H1 (cell line): ENCODE results near the gene ITGB5. TPM values are rescaled to one million over a fixed set of nuclear protein-coding genes. Genes with fewer than 3 reads are reported as not detected.
"Not testable (repeated sequence)": the region's sequence is repeated elsewhere in the genome, so short reads cannot be mapped to it uniquely, and the experiment has no call there.

Source experiments
- CTCF ChIA-PET: fragments of 300-600 bp; sonication (Branson Sonifier 250); formaldehyde crosslinking; loops from one replicate; lab custom pipeline; 2021; ENCODE audit not compliant: partially characterized antibody; lab: Charles Lee
- POLR2A ChIA-PET: fragments of 300-600 bp; sonication (Branson Sonifier 250); formaldehyde crosslinking; loops from one replicate; lab custom pipeline; 2021; ENCODE audit warnings: inconsistent platforms; ENCODE audit not compliant: partially characterized antibody; lab: Charles Lee
- DNase-seq, 2 experiments: peaks; one replicate each; pipeline versions ENCODE4 v3.0.0 to v3.0.0-alpha.2; 2010 to 2022; ENCODE audit warnings: low spot score in 2 of 2, low read depth in 1 of 2, mixed read lengths in 1 of 2
- FAIRE-seq: peaks from 2 replicates; lab custom pipeline; 2011; peaks lifted over from hg19 to GRCh38; lab: Jason Lieb, UNC
- H2AFZ ChIP-seq: 2 replicates; pipeline ENCODE4 v1.8.1; 2012; ENCODE audit warnings: low read length, inconsistent platforms
- H2AK5ac ChIP-seq: 2 replicates; pipeline ENCODE4 v1.6.1; 2013; ENCODE audit warnings: low read depth, low read length
- H2BK120ac ChIP-seq: replicated peaks from 2 replicates; pipeline ENCODE3; 2013; ENCODE audit warnings: low read depth, low read length, inconsistent platforms
- H2BK12ac ChIP-seq: 2 replicates; pipeline ENCODE4 v1.6.1; 2013; ENCODE audit warnings: low read depth, low read length
- H2BK15ac ChIP-seq: 2 replicates; pipeline ENCODE4 v1.6.1; 2013; ENCODE audit warnings: low read length
- H2BK20ac ChIP-seq: 2 replicates; pipeline ENCODE4 v1.6.1; 2013; ENCODE audit warnings: low read length
- H2BK5ac ChIP-seq: 2 replicates; pipeline ENCODE4 v1.6.1; 2013; ENCODE audit warnings: low read depth, low read length
- H3K14ac ChIP-seq: 2 replicates; pipeline ENCODE4 v1.6.1; 2013; ENCODE audit warnings: inconsistent platforms; ENCODE audit not compliant: insufficient read length
- H3K18ac ChIP-seq: 2 replicates; pipeline ENCODE4 v1.6.1; 2013; ENCODE audit warnings: low read length; ENCODE audit errors: extremely low read depth
- H3K23ac ChIP-seq: 2 replicates; pipeline ENCODE4 v1.6.1; 2013; ENCODE audit warnings: inconsistent platforms; ENCODE audit not compliant: insufficient read length
- H3K23me2 ChIP-seq: 2 replicates; pipeline ENCODE4 v1.6.1; 2013; ENCODE audit warnings: low read depth, low read length
- H3K27ac ChIP-seq: 2 replicates; pipeline ENCODE4 v1.6.1; 2011; ENCODE audit warnings: low read depth, low read length, inconsistent platforms
- H3K27me3 ChIP-seq, 4 experiments: replicated peaks in 1 of 4; 1 replicate in 1 of 4; 2 replicates in 3 of 4; pipeline versions ENCODE4 v1.6.1 to v1.8.1; 2011 to 2013; ENCODE audit warnings: low read length in 3 of 4, mild to moderate bottlenecking in 3 of 4, inconsistent platforms in 2 of 4, mixed read lengths in 2 of 4, moderate library complexity in 1 of 4; ENCODE audit not compliant: control insufficient read depth in 3 of 4, insufficient read depth in 3 of 4; ENCODE audit errors: extremely low read depth in 1 of 4
- H3K36me3 ChIP-seq, 4 experiments: 2 replicates each; pipeline versions ENCODE4 v1.6.1 to v1.8.1; 2011 to 2013; ENCODE audit warnings: mild to moderate bottlenecking in 4 of 4, low read length in 3 of 4, moderate library complexity in 2 of 4, control low read depth in 1 of 4, inconsistent platforms in 1 of 4; ENCODE audit not compliant: insufficient read depth in 4 of 4, control insufficient read depth in 2 of 4
- H3K4ac ChIP-seq: replicated peaks from 2 replicates; pipeline ENCODE3; 2013; ENCODE audit warnings: low read length, low read depth, mixed read lengths, inconsistent platforms; ENCODE audit not compliant: insufficient read length
- H3K4me1 ChIP-seq, 4 experiments: replicated peaks in 1 of 4; 1 replicate in 1 of 4; 2 replicates in 3 of 4; pipeline versions ENCODE4 v1.6.1 to v1.8.1; 2011 to 2013; ENCODE audit warnings: low read length in 3 of 4, inconsistent platforms in 2 of 4, mixed read lengths in 1 of 4; ENCODE audit not compliant: insufficient read depth in 4 of 4, control insufficient read depth in 3 of 4
- H3K4me2 ChIP-seq, 2 experiments: 2 replicates each; pipeline versions ENCODE4 v1.6.1 to v1.8.1; 2011 to 2013; ENCODE audit warnings: low read depth in 2 of 2, low read length in 2 of 2, control low read depth in 1 of 2, inconsistent platforms in 1 of 2, mild to moderate bottlenecking in 1 of 2; ENCODE audit not compliant: insufficient read depth in 1 of 2
- H3K4me3 ChIP-seq, 4 experiments: fragments of 200-600, 300-600 bp in 1 of 4; sonication (generic), shearing (Covaris generic), sonication (Bioruptor Twin) in 1 of 4; 2 replicates each; pipeline versions ENCODE4 v1.5.1 to v1.8.1; 2011 to 2016; ENCODE audit warnings: low read length in 4 of 4, low read depth in 3 of 4, control low read depth in 2 of 4, inconsistent platforms in 2 of 4, mild to moderate bottlenecking in 2 of 4, mixed read lengths in 1 of 4, moderate library complexity in 1 of 4; ENCODE audit not compliant: insufficient read depth in 2 of 4; ENCODE audit errors: extremely low read depth in 1 of 4
- H3K56ac ChIP-seq: replicated peaks from 2 replicates; pipeline ENCODE3; 2013; ENCODE audit warnings: low read depth, mild to moderate bottlenecking, mixed read lengths, low read length, inconsistent platforms; ENCODE audit not compliant: insufficient read length
- H3K79me1 ChIP-seq: 2 replicates; pipeline ENCODE4 v1.6.1; 2013; ENCODE audit warnings: low read depth, low read length, control low read depth
- H3K79me2 ChIP-seq, 2 experiments: 2 replicates each; pipeline versions ENCODE4 v1.6.1 to v1.8.1; 2012 to 2013; ENCODE audit warnings: low read length in 2 of 2, mild to moderate bottlenecking in 2 of 2, inconsistent platforms in 1 of 2; ENCODE audit not compliant: insufficient read depth in 2 of 2, control insufficient read depth in 1 of 2
- H3K9ac ChIP-seq, 4 experiments: replicated peaks in 1 of 4; 1 replicate in 1 of 4; 2 replicates in 3 of 4; pipeline versions ENCODE4 v1.6.1 to v1.8.1; 2011 to 2013; ENCODE audit warnings: low read depth in 3 of 4, low read length in 3 of 4, control low read depth in 2 of 4, mild to moderate bottlenecking in 2 of 4, moderate library complexity in 2 of 4, inconsistent platforms in 1 of 4; ENCODE audit errors: extremely low read depth in 1 of 4
- H3K9me3 ChIP-seq, 2 experiments: 2 replicates each; pipeline versions ENCODE4 v1.6.1 to v1.8.1; 2012 to 2013; ENCODE audit warnings: mild to moderate bottlenecking in 2 of 2, moderate library complexity in 2 of 2, control low read depth in 1 of 2, inconsistent platforms in 1 of 2, low read depth in 1 of 2, low read length in 1 of 2, mixed read lengths in 1 of 2; ENCODE audit not compliant: insufficient read depth in 2 of 2
- H4K20me1 ChIP-seq, 2 experiments: replicated peaks in 1 of 2; 2 replicates each; pipeline versions ENCODE3 to v1.8.1; 2011 to 2013; ENCODE audit warnings: inconsistent platforms in 2 of 2, low read length in 2 of 2, mild to moderate bottlenecking in 1 of 2; ENCODE audit not compliant: insufficient read depth in 2 of 2, control insufficient read depth in 1 of 2
- H4K5ac ChIP-seq: 2 replicates; pipeline ENCODE4 v1.6.1; 2013; ENCODE audit warnings: low read length, low read depth, mixed read lengths, inconsistent platforms; ENCODE audit not compliant: insufficient read length
- H4K8ac ChIP-seq: 2 replicates; pipeline ENCODE4 v1.8.0; 2013; ENCODE audit warnings: mild to moderate bottlenecking, moderate library complexity, low read length, inconsistent platforms; ENCODE audit not compliant: insufficient read depth; ENCODE audit errors: extremely low read depth
- H4K91ac ChIP-seq: replicated peaks from 2 replicates; pipeline ENCODE3; 2013; ENCODE audit warnings: low read length, mixed read lengths, inconsistent platforms; ENCODE audit not compliant: insufficient read length
- WGBS, 2 experiments: shearing (Covaris generic) in 1 of 2; methylation state at CpG; one replicate each; pipeline versions ENCODE4 v1.1.6 to v1.1.7; 2013 to 2015; ENCODE audit warnings: low lambda C conversion rate in 2 of 2, mixed read lengths in 2 of 2, inconsistent platforms in 1 of 2, low coverage in 1 of 2, missing lambda C conversion rate in 1 of 2; ENCODE audit not compliant: insufficient replicate concordance in 2 of 2, insufficient coverage in 1 of 2, insufficient read length in 1 of 2; ENCODE audit errors: extremely low coverage in 1 of 2, missing lambda C conversion rate in 1 of 2; 5-methylcytosine and 5-hydroxymethylcytosine counted together
- polyA plus RNA-seq, 7 experiments: library from polyadenylated mRNA; depleted of rRNA in 3 of 7; stranded (reverse) in 5 of 7; unstranded in 2 of 7; fragments of >200 nt in 5 of 7; fragments of 200-250 nt in 2 of 7; gene quantifications; 1 replicate in 5 of 7; 2 replicates in 1 of 7; 4 replicates in 1 of 7; pipeline versions ENCODE4 v1.2.1 to v1.2.3, GENCODE V29; 2011 to 2013; ENCODE audit warnings: missing spikeins in 2 of 7, mixed read lengths in 2 of 7
- total RNA-seq: library from RNA; stranded (reverse); fragmentation: NEBNext Ultra II Directional; extraction: Animal tissue kit (Norgen Biotek cat#: 25700); gene quantifications from 2 replicates; pipeline ENCODE4 v1.2.1, GENCODE V29; 2021

Gene ITGB5
- total and polyA plus RNA-seq, 2 of the 8 experiments (the other 6 are each of a cell fraction or from before 2014, with no cell fraction given): 101 to 268 TPM

DNA sequence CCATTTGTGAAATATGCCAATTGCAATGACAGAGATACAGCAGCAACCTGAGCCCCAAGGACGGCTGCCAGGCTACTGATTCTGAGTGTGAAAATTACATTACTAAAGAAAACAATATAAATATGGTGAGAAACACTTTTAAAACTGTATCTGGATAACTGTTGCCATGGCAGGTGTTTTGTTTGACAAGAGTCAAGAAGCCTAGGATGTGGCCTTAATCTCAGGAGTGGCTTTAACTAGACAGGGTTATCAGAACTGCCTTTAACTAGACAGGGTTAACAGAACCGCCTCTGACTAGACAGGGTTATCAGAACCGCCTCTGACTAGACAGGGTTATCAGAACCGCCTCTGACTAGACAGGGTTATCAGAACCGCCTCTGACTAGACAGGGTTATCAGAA lies 98.1 kb downstream of the ITGB5 start:
- H2BK120ac ChIP-seq, H4K20me1 ChIP-seq, H2BK15ac ChIP-seq, POLR2A ChIA-PET, H3K4me1 ChIP-seq, H3K18ac ChIP-seq, H3K9ac ChIP-seq, H3K56ac ChIP-seq, H3K4ac ChIP-seq, FAIRE-seq, H3K27me3 ChIP-seq, H3K9me3 ChIP-seq, H3K14ac ChIP-seq, H2BK20ac ChIP-seq, H2BK5ac ChIP-seq, H3K27ac ChIP-seq, DNase-seq, H2BK12ac ChIP-seq, H4K91ac ChIP-seq, H4K5ac ChIP-seq, H3K4me3 ChIP-seq, H2AK5ac ChIP-seq, H3K4me2 ChIP-seq, H3K23me2 ChIP-seq, H3K79me2 ChIP-seq, H4K8ac ChIP-seq, H2AFZ ChIP-seq, H3K23ac ChIP-seq, H3K79me1 ChIP-seq: not testable (repeated sequence)
- H3K36me3 ChIP-seq: peaks cover 0 to 19% (median 6%) of the 10 kb centered on the region in 4 experiments; a peak in 3 of 8 replicates
- 70% methylated on average over 3 of the region's 5 CpGs; no CpG with 5 or more reads in 1 of the 2 experiments for WGBS, 2 experiments
- CTCF ChIA-PET: interaction anchor here (1.4 to 4.0 kb wide), 4 partner anchors 28 to 93 kb away, joined by 3 to 33 read pairs (median 14); no protein-coding TSS in a partner anchor
